Caco-2 (cell line): ENCODE data around the gene ARHGEF4. TPM values are rescaled to one million over a fixed set of nuclear protein-coding genes. Genes with fewer than 3 reads are reported as not detected.
A peak's percentile ranks its signal among the peaks of the same experiment; 100 is the strongest.

ENCODE experiments used
- BruUV-seq: library from RNA; stranded (reverse); fragments of 400-500 nt; replicated peaks from 2 replicates; lab custom pipeline; 2021; lab: Mats Ljungman, UMichigan
- CTCF ChIA-PET: fragments of 300-600 bp; sonication (Branson Sonifier 250); formaldehyde crosslinking; loops from one replicate; lab custom pipeline; 2022; ENCODE audit warnings: antibody characterized with exemption; lab: Charles Lee
- POLR2A ChIA-PET: fragments of 300-600 bp; sonication (Branson Sonifier 250); formaldehyde crosslinking; loops from one replicate; lab custom pipeline; 2022; ENCODE audit warnings: antibody characterized with exemption; lab: Charles Lee
- DNase-seq, 2 experiments: peaks; one replicate each; pipeline versions ENCODE4 v3.0.0 to v3.0.0-alpha.2; 2020 to 2022
- H3K27me3 ChIP-seq: replicated peaks from 2 replicates; pipeline ENCODE4 v1.6.0; 2011; ENCODE audit warnings: low read length; ENCODE audit not compliant: control insufficient read depth, insufficient read depth
- H3K36me3 ChIP-seq: 2 replicates; pipeline ENCODE4 v1.5.1; 2011; ENCODE audit warnings: low read length; ENCODE audit not compliant: control insufficient read depth, insufficient read depth
- H3K4me1 ChIP-seq: fragments of 250-450 bp; sonication (Bioruptor Pico); 2 replicates; pipeline ENCODE4 v1.5.1; 2020; ENCODE audit warnings: mild to moderate bottlenecking
- H3K4me3 ChIP-seq: 2 replicates; pipeline ENCODE4 v1.5.1; 2011; ENCODE audit warnings: low read depth, mild to moderate bottlenecking, control low read depth, low read length
- H3K9me3 ChIP-seq: fragments of 250-450 bp; sonication (Bioruptor Pico); 2 replicates; pipeline ENCODE4 v1.5.1; 2020; ENCODE audit warnings: mild to moderate bottlenecking, moderate library complexity
- H3K27ac Mint-ChIP-seq: one replicate; pipeline ENCODE4 v1.8.0; 2022; ENCODE audit warnings: mixed read lengths; ENCODE audit not compliant: unreplicated experiment
- H3K27me3 Mint-ChIP-seq: one replicate; pipeline ENCODE4 v1.8.0; 2022; ENCODE audit warnings: mixed read lengths; ENCODE audit not compliant: insufficient read depth, unreplicated experiment
- H3K36me3 Mint-ChIP-seq: one replicate; pipeline ENCODE4 v1.8.0; 2022; ENCODE audit warnings: mild to moderate bottlenecking, mixed read lengths; ENCODE audit not compliant: insufficient read depth, unreplicated experiment
- H3K4me1 Mint-ChIP-seq: one replicate; pipeline ENCODE4 v1.8.0; 2022; ENCODE audit warnings: low read depth, mixed read lengths; ENCODE audit not compliant: unreplicated experiment
- H3K4me3 Mint-ChIP-seq: one replicate; pipeline ENCODE4 v1.8.0; 2022; ENCODE audit warnings: mild to moderate bottlenecking, moderate library complexity, mixed read lengths; ENCODE audit not compliant: unreplicated experiment
- H3K9me3 Mint-ChIP-seq: one replicate; pipeline ENCODE4 v1.8.0; 2022; ENCODE audit warnings: mixed read lengths; ENCODE audit not compliant: unreplicated experiment
- CTCF ChIP-seq, 2 experiments: fragments of 200-600 bp in 1 of 2; IDR thresholded peaks; 1 replicate in 1 of 2; 2 replicates in 1 of 2; pipeline versions ENCODE4 v1.5.1 to v1.8.0; 2011 to 2022; ENCODE audit warnings: antibody characterized with exemption in 1 of 2, control low read depth in 1 of 2, inconsistent platforms in 1 of 2, low read depth in 1 of 2, low read length in 1 of 2, mild to moderate bottlenecking in 1 of 2, moderate library complexity in 1 of 2; ENCODE audit not compliant: insufficient read depth in 1 of 2, severe bottlenecking in 1 of 2, unreplicated experiment in 1 of 2
- intact Hi-C: fragments of 100-400 bp; cut with micrococcal nuclease; formaldehyde crosslinking; loops from one replicate; pipeline ENCODE4 v1.10.0; 2022; ENCODE audit not compliant: unreplicated experiment
- total RNA-seq: library from RNA; stranded (reverse); gene quantifications from 2 replicates; pipeline ENCODE4 v1.2.3, GENCODE V29; 2022

The ARHGEF4 gene
- total RNA-seq, 1 experiment from 2014 or later = 1.8 TPM

- H3K9me3 Mint-ChIP-seq = no peaks in the 10 kb centered on the region
- no peaks in the 10 kb centered on the region for H3K36me3 Mint-ChIP-seq
- no peak for TF ChIP-seq CTCF (IDR thresholded peaks at IDR 0.05; ENCODE audit: insufficient read depth in 1 of 2, low read depth in 1 of 2, low read length in 1 of 2, severe bottlenecking in 1 of 2, unreplicated experiment in 1 of 2)
- no peak overlapping the region for H3K27ac Mint-ChIP-seq
- Histone ChIP-seq H3K4me1 (no peaks in the 10 kb centered on the region), H3K27me3 (no peaks in the 10 kb centered on the region; the same call in 1 of the 2 replicates), H3K9me3 (no peaks in the 10 kb centered on the region), H3K36me3 (no peaks in the 10 kb centered on the region), H3K4me3 (no peak overlapping the region)
- no peak overlapping the region for H3K4me3 Mint-ChIP-seq
- intact Hi-C loops = loop anchor here (5.0 kb wide), 1 partner anchor 120 kb away; no protein-coding TSS in a partner anchor
- peaks cover 2% of the 10 kb centered on the region for H3K27me3 Mint-ChIP-seq
- no TSS peak for BruUV-seq
- no peaks in the 10 kb centered on the region for H3K4me1 Mint-ChIP-seq
- no peak for DNase-seq
- POLR2A ChIA-PET = no interaction called here
- CTCF ChIA-PET = no interaction called here
These were observed 80.4 kb downstream of the ARHGEF4 start for GRCh38 chr2:130917006-130917688.

DNA sequence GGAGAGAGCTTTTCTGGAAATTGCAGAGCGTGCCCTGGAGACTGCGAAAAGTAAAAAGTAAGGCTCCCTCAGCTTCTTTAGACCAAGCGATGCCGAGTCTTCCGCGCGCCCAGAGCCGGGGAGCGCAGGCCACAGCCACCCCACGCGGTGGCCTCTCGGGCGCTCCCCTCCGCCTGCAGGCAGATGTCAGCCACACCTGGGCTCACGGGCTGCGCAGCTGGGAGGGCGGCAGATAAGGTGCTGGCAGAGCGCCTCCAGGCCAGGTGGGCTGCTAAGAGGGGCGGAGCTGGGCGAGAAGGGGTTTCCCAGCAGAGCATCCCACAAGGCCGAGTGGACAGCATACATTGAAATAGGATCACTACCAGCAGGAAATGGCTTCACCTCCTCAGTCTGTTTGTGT is 81.7 kb downstream of the ARHGEF4 start:
- no peaks in the 10 kb centered on the region; the same call in 1 of the 2 replicates for H3K27me3 ChIP-seq
- no peak for DNase-seq
- no peaks in the 10 kb centered on the region for H3K9me3 ChIP-seq
- BruUV-seq = no TSS peak
- no peaks in the 10 kb centered on the region for H3K4me1 ChIP-seq
- Mint-ChIP-seq H3K4me1 (no peaks in the 10 kb centered on the region), H3K27ac (no peak overlapping the region), H3K4me3 (no peak overlapping the region), H3K27me3 (no peaks in the 10 kb centered on the region), H3K9me3 (no peaks in the 10 kb centered on the region), H3K36me3 (no peaks in the 10 kb centered on the region)
- intact Hi-C loops = loop anchor here (5.0 kb wide), 1 partner anchor 121 kb away; no protein-coding TSS in a partner anchor
- ChIA-PET CTCF (interaction anchor here (0.6 kb wide), 1 partner anchor 162 kb away, joined by 4 read pairs; no protein-coding TSS in a partner anchor), POLR2A (no interaction called here)
- no peak for TF ChIP-seq CTCF (IDR thresholded peaks at IDR 0.05; ENCODE audit: insufficient read depth in 1 of 2, low read depth in 1 of 2, low read length in 1 of 2, severe bottlenecking in 1 of 2, unreplicated experiment in 1 of 2)
- H3K4me3 ChIP-seq = no peak overlapping the region
- no peaks in the 10 kb centered on the region for H3K36me3 ChIP-seq

DNA sequence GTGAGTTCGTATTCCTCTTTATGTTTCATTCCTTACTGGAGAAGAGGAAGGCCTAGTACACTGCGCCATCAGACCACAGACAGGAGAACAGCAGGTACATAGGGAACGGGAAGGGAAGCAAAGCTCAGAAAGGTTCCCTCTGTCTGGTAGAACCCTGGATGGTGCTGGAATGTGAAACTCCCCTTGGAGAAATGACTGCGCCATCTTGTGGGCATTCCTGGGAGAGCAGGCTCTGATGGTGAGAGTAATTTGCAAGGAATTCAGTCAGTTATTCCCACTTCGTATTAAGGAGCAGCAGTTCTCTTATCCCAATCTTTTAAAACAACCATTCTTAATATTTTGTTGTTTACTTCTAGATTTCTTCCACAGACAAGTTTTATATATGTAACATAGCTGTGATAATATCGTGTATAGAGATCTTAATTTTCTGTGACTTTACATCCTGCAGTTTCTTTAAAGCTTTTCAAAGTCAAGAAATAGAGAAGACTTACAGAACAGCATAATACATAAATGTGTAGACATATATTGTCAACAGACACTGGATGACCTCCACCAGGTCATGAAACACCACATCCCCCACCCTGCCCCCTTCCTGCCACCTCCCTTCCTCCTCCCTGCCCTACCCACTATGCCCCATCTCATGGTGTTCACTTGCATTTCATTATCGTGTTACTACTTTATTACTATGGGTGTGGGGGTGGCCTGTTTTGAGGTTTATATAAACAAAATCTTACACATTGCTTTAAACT is 83.9 kb downstream of the ARHGEF4 start:
- ChIA-PET POLR2A (interaction anchor here (0.5 kb wide), 1 partner anchor 172 kb away, joined by 10 read pairs; no protein-coding TSS in a partner anchor), CTCF (interaction anchor here (1.0 kb wide), 4 partner anchors 47 to 182 kb away, joined by 3 to 12 read pairs (median 3); no protein-coding TSS in a partner anchor)
- intact Hi-C loops = no loop called here
- H3K4me3 Mint-ChIP-seq = no peak overlapping the region
- Histone ChIP-seq H3K27me3 (no peaks in the 10 kb centered on the region), H3K9me3 (0 out of 2 replicates have a peak, but pooled peaks cover under 1% of the 10 kb centered on the region), H3K4me3 (no peak overlapping the region), H3K36me3 (no peaks in the 10 kb centered on the region), H3K4me1 (no peaks in the 10 kb centered on the region)
- no peaks in the 10 kb centered on the region for H3K4me1 Mint-ChIP-seq
- no peaks in the 10 kb centered on the region for H3K27me3 Mint-ChIP-seq
- TF ChIP-seq CTCF (IDR thresholded peaks at IDR 0.05; ENCODE audit: insufficient read depth in 1 of 2, low read depth in 1 of 2, low read length in 1 of 2, severe bottlenecking in 1 of 2, unreplicated experiment in 1 of 2) = peak; percentile 82 to 88
- H3K9me3 Mint-ChIP-seq = peaks cover 3% of the 10 kb centered on the region
- H3K36me3 Mint-ChIP-seq = no peaks in the 10 kb centered on the region
- peak; percentile 71 to 82 for DNase-seq
- no peak overlapping the region for H3K27ac Mint-ChIP-seq
- BruUV-seq = no TSS peak
